Panc1 (cell line): Measurements from ENCODE around the gene THBS2. TPM values are rescaled to one million over a fixed set of nuclear protein-coding genes. Genes with fewer than 3 reads are reported as not detected.

ENCODE experiments used
- ATAC-seq: fragments of 200-7000 bp; cut with Tn5 transposase; 2 replicates; pipeline ENCODE4 v1.9.1; 2020; ENCODE audit warnings: mild to moderate bottlenecking, moderate library complexity
- BruUV-seq: library from RNA; stranded (reverse); fragments of 400-500 nt; replicated peaks from 2 replicates; lab custom pipeline; 2021; lab: Mats Ljungman, UMichigan
- CTCF ChIA-PET: fragments of 300-600 bp; sonication (Branson Sonifier 250); formaldehyde crosslinking; loops from one replicate; lab custom pipeline; 2022; ENCODE audit warnings: antibody characterized with exemption; lab: Charles Lee
- POLR2A ChIA-PET: fragments of 300-600 bp; sonication (Branson Sonifier 250); formaldehyde crosslinking; loops from one replicate; lab custom pipeline; 2022; ENCODE audit warnings: antibody characterized with exemption; lab: Charles Lee
- DNase-seq: peaks from one replicate; pipeline ENCODE4 v3.0.0-alpha.2; 2010; ENCODE audit warnings: low read depth, low spot score
- H3K27ac ChIP-seq: 2 replicates; pipeline ENCODE4 v1.5.1; 2011; ENCODE audit warnings: mild to moderate bottlenecking, low read length, inconsistent platforms
- H3K27me3 ChIP-seq: fragments of 200-500 bp; sonication (Bioruptor generic); 2 replicates; pipeline ENCODE4 v1.6.0; 2014; ENCODE audit warnings: low read length, inconsistent platforms; ENCODE audit not compliant: control insufficient read depth, insufficient read depth
- H3K36me3 ChIP-seq: fragments of 200-500 bp; sonication (Bioruptor generic); 2 replicates; pipeline ENCODE4 v1.5.1; 2014; ENCODE audit warnings: inconsistent platforms, mild to moderate bottlenecking, low read length, moderate library complexity; ENCODE audit not compliant: control insufficient read depth, insufficient read depth
- H3K4me1 ChIP-seq: 2 replicates; pipeline ENCODE4 v1.5.1; 2011; ENCODE audit warnings: inconsistent platforms, mild to moderate bottlenecking, low read length, moderate library complexity; ENCODE audit not compliant: control insufficient read depth, insufficient read depth
- H3K4me3 ChIP-seq, 2 experiments: 2 replicates each; pipeline ENCODE4 v1.5.1; 2011 to 2012; ENCODE audit warnings: low read depth in 2 of 2, low read length in 2 of 2, mild to moderate bottlenecking in 2 of 2, inconsistent platforms in 1 of 2, moderate library complexity in 1 of 2
- H3K9me3 ChIP-seq: fragments of 200-500 bp; sonication (Bioruptor generic); 2 replicates; pipeline ENCODE4 v1.5.1; 2014; ENCODE audit warnings: low read depth, mild to moderate bottlenecking, inconsistent platforms, low read length, moderate library complexity; ENCODE audit not compliant: control insufficient read depth, insufficient read depth
- POLR2AphosphoS5 ChIP-seq: IDR thresholded peaks from 2 replicates; pipeline ENCODE4 v1.6.1; 2012; ENCODE audit warnings: mild to moderate bottlenecking, low read depth, low read length, moderate library complexity
- SIN3A ChIP-seq: IDR thresholded peaks from 2 replicates; pipeline ENCODE4 v1.6.1; 2012; ENCODE audit warnings: low read depth, mild to moderate bottlenecking, low read length, moderate library complexity, borderline replicate concordance; ENCODE audit not compliant: insufficient read depth
- TCF7L2 ChIP-seq: IDR thresholded peaks from 2 replicates; pipeline ENCODE4 v1.6.1; 2011; ENCODE audit warnings: mild to moderate bottlenecking, low read depth, low read length, inconsistent platforms
- in situ Hi-C: cut with HindIII; loops from 2 replicates; pipeline ENCODE4 v1.10.0; 2016; ENCODE audit warnings: low sequenced_read_pairs, low pct_unique_long_range_greater_than_20kb
- intact Hi-C: fragments of 100-400 bp; cut with micrococcal nuclease; formaldehyde crosslinking; loops from one replicate; pipeline ENCODE4 v1.10.0; 2022; ENCODE audit not compliant: unreplicated experiment
- total RNA-seq: library from RNA; stranded (reverse); gene quantifications from one replicate; pipeline ENCODE4 v1.2.1, GENCODE V29; 2021; ENCODE audit not compliant: unreplicated experiment
- TF ChIP-seq, protein P1 (sequence below): fragments of 450-650 bp; IDR thresholded peaks from 2 replicates; pipeline ENCODE4 v1.5.1; 2017; ENCODE audit warnings: mild to moderate bottlenecking
- TF ChIP-seq, protein P2 (sequence below), 2 experiments: IDR thresholded peaks; 2 replicates each; pipeline ENCODE4 v1.6.1; 2011 to 2012; ENCODE audit warnings: low read depth in 2 of 2, control low read depth in 1 of 2, low read length in 1 of 2, mild to moderate bottlenecking in 1 of 2, moderate library complexity in 1 of 2; ENCODE audit not compliant: insufficient read depth in 1 of 2

The THBS2 gene
- total RNA-seq, 1 experiment from 2014 or later, result 0.05 TPM

- Histone ChIP-seq H3K4me1 (no peaks in the 10 kb centered on the region), H3K27ac (no peak overlapping the region), H3K4me3 (no peak overlapping the region), H3K27me3 (no peaks in the 10 kb centered on the region), H3K36me3 (no peaks in the 10 kb centered on the region), H3K9me3 (no peaks in the 10 kb centered on the region)
- DNase-seq (no peak), ATAC-seq (no peak)
- CTCF ChIA-PET, result no interaction called here
- TF ChIP-seq SIN3A, result no peak
- no peak for TF ChIP-seq POLR2AphosphoS5
- TF ChIP-seq, protein P1, sequence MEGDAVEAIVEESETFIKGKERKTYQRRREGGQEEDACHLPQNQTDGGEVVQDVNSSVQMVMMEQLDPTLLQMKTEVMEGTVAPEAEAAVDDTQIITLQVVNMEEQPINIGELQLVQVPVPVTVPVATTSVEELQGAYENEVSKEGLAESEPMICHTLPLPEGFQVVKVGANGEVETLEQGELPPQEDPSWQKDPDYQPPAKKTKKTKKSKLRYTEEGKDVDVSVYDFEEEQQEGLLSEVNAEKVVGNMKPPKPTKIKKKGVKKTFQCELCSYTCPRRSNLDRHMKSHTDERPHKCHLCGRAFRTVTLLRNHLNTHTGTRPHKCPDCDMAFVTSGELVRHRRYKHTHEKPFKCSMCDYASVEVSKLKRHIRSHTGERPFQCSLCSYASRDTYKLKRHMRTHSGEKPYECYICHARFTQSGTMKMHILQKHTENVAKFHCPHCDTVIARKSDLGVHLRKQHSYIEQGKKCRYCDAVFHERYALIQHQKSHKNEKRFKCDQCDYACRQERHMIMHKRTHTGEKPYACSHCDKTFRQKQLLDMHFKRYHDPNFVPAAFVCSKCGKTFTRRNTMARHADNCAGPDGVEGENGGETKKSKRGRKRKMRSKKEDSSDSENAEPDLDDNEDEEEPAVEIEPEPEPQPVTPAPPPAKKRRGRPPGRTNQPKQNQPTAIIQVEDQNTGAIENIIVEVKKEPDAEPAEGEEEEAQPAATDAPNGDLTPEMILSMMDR, result no peak
- TF ChIP-seq, protein P2, sequence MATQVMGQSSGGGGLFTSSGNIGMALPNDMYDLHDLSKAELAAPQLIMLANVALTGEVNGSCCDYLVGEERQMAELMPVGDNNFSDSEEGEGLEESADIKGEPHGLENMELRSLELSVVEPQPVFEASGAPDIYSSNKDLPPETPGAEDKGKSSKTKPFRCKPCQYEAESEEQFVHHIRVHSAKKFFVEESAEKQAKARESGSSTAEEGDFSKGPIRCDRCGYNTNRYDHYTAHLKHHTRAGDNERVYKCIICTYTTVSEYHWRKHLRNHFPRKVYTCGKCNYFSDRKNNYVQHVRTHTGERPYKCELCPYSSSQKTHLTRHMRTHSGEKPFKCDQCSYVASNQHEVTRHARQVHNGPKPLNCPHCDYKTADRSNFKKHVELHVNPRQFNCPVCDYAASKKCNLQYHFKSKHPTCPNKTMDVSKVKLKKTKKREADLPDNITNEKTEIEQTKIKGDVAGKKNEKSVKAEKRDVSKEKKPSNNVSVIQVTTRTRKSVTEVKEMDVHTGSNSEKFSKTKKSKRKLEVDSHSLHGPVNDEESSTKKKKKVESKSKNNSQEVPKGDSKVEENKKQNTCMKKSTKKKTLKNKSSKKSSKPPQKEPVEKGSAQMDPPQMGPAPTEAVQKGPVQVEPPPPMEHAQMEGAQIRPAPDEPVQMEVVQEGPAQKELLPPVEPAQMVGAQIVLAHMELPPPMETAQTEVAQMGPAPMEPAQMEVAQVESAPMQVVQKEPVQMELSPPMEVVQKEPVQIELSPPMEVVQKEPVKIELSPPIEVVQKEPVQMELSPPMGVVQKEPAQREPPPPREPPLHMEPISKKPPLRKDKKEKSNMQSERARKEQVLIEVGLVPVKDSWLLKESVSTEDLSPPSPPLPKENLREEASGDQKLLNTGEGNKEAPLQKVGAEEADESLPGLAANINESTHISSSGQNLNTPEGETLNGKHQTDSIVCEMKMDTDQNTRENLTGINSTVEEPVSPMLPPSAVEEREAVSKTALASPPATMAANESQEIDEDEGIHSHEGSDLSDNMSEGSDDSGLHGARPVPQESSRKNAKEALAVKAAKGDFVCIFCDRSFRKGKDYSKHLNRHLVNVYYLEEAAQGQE (IDR thresholded peaks at IDR 0.05; ENCODE audit: insufficient read depth in 1 of 2, low read depth in 2 of 2, low read length in 1 of 2), result no peak
- TF ChIP-seq TCF7L2, result no peak
- in situ Hi-C loops, result no loop called here
- POLR2A ChIA-PET, result no interaction called here
- intact Hi-C loops, result no loop called here
- no TSS peak for BruUV-seq
Measured at GRCh38 chr6:169246445-169246844, 7.2 kb downstream of the THBS2 start.

- no peak overlapping the region for H3K27ac ChIP-seq
- TF ChIP-seq, protein P1, result no peak
- TF ChIP-seq POLR2AphosphoS5 (no peak), TCF7L2 (no peak), SIN3A (no peak)
- TF ChIP-seq, protein P2 (IDR thresholded peaks at IDR 0.05; ENCODE audit: insufficient read depth in 1 of 2, low read depth in 2 of 2, low read length in 1 of 2), result no peak
- no TSS peak for BruUV-seq
- H3K36me3 ChIP-seq, result no peaks in the 10 kb centered on the region
- intact Hi-C loops (no loop called here), in situ Hi-C loops (no loop called here)
- POLR2A ChIA-PET, result no interaction called here
- CTCF ChIA-PET, result no interaction called here
- H3K27me3 ChIP-seq, result no peaks in the 10 kb centered on the region
- no peak overlapping the region for H3K4me3 ChIP-seq
- ATAC-seq (no peak), DNase-seq (no peak)
- no peaks in the 10 kb centered on the region for H3K9me3 ChIP-seq
- H3K4me1 ChIP-seq, result no peaks in the 10 kb centered on the region
Measured at GRCh38 chr6:169244684-169245383, 8.8 kb downstream of the THBS2 start.
